ENCODE results near the gene PRXL2C. TPM values are rescaled to one million over a fixed set of nuclear protein-coding genes. Genes with fewer than 3 reads are reported as not detected.
"Not testable (repeated sequence)": the region's sequence is repeated elsewhere in the genome, so short reads cannot be mapped to it uniquely, and the experiment has no call there.

PRXL2C gene
- total RNA-seq, 1 experiment from 2014 or later: 10.5 TPM

GRCh38 chr9:96641514-96641913 lies 13.6 kb downstream of the PRXL2C start:
- Mint-ChIP-seq H3K4me1 (ENCODE audit: low read depth, unreplicated experiment) (no peaks in the 10 kb centered on the region), H3K27me3 (ENCODE audit: unreplicated experiment) (no peaks in the 10 kb centered on the region), H3K36me3 (ENCODE audit: insufficient read depth, unreplicated experiment) (no peaks in the 10 kb centered on the region), H3K4me3 (ENCODE audit: low read depth, unreplicated experiment) (no peak overlapping the region), H3K27ac (ENCODE audit: unreplicated experiment) (no peak overlapping the region), H3K9me3 (ENCODE audit: low read depth, unreplicated experiment) (no peaks in the 10 kb centered on the region)
- CTCF ChIA-PET: no interaction called here
- intact Hi-C loops (cut with micrococcal nuclease; ENCODE audit: unreplicated experiment): no loop called here
- no TSS peak for BruUV-seq (replicated peaks)
- no peak for TF ChIP-seq CTCF (IDR thresholded peaks at IDR 0.05; ENCODE audit: unreplicated experiment)
- DNase-seq: no peak

GRCh38 chr9:96638606-96639364 lies 16.3 kb downstream of the PRXL2C start:
- Mint-ChIP-seq H3K27ac (ENCODE audit: unreplicated experiment) (no peak overlapping the region), H3K9me3 (ENCODE audit: low read depth, unreplicated experiment) (no peaks in the 10 kb centered on the region), H3K4me3 (ENCODE audit: low read depth, unreplicated experiment) (no peak overlapping the region), H3K36me3 (ENCODE audit: insufficient read depth, unreplicated experiment) (no peaks in the 10 kb centered on the region), H3K4me1 (ENCODE audit: low read depth, unreplicated experiment) (no peaks in the 10 kb centered on the region), H3K27me3 (ENCODE audit: unreplicated experiment) (no peaks in the 10 kb centered on the region)
- no TSS peak for BruUV-seq (replicated peaks)
- intact Hi-C loops (cut with micrococcal nuclease; ENCODE audit: unreplicated experiment): no loop called here
- no peak for DNase-seq
- no peak for TF ChIP-seq CTCF (IDR thresholded peaks at IDR 0.05; ENCODE audit: unreplicated experiment)
- CTCF ChIA-PET: no interaction called here

- Mint-ChIP-seq H3K27ac (ENCODE audit: unreplicated experiment) (no peak overlapping the region), H3K4me1 (ENCODE audit: low read depth, unreplicated experiment) (no peaks in the 10 kb centered on the region), H3K36me3 (ENCODE audit: insufficient read depth, unreplicated experiment) (no peaks in the 10 kb centered on the region), H3K9me3 (ENCODE audit: low read depth, unreplicated experiment) (no peaks in the 10 kb centered on the region), H3K4me3 (ENCODE audit: low read depth, unreplicated experiment) (no peak overlapping the region), H3K27me3 (ENCODE audit: unreplicated experiment) (no peaks in the 10 kb centered on the region)
- no peak for TF ChIP-seq CTCF (IDR thresholded peaks at IDR 0.05; ENCODE audit: unreplicated experiment)
- BruUV-seq (replicated peaks): no TSS peak
- DNase-seq: no peak
- intact Hi-C loops (cut with micrococcal nuclease; ENCODE audit: unreplicated experiment): no loop called here
- CTCF ChIA-PET: no interaction called here
These were observed 18.7 kb downstream of the PRXL2C start for GRCh38 chr9:96636368-96636767.

GRCh38 chr9:96633579-96633978 lies 21.5 kb downstream of the PRXL2C start:
- H3K36me3 Mint-ChIP-seq (ENCODE audit: insufficient read depth, unreplicated experiment); CTCF ChIA-PET; BruUV-seq (replicated peaks); H3K4me1 Mint-ChIP-seq (ENCODE audit: low read depth, unreplicated experiment); H3K9me3 Mint-ChIP-seq (ENCODE audit: low read depth, unreplicated experiment); H3K27me3 Mint-ChIP-seq (ENCODE audit: unreplicated experiment); H3K4me3 Mint-ChIP-seq (ENCODE audit: low read depth, unreplicated experiment); DNase-seq; intact Hi-C loops (cut with micrococcal nuclease; ENCODE audit: unreplicated experiment); H3K27ac Mint-ChIP-seq (ENCODE audit: unreplicated experiment): not testable (repeated sequence)

- no TSS peak for BruUV-seq (replicated peaks)
- H3K4me3 Mint-ChIP-seq (ENCODE audit: low read depth, unreplicated experiment): no peak overlapping the region
- peak overlapping the region; percentile 88 for H3K27ac Mint-ChIP-seq (ENCODE audit: unreplicated experiment)
- peaks cover 4% of the 10 kb centered on the region for H3K36me3 Mint-ChIP-seq (ENCODE audit: insufficient read depth, unreplicated experiment)
- CTCF ChIA-PET: no interaction called here
- intact Hi-C loops (cut with micrococcal nuclease; ENCODE audit: unreplicated experiment): loop anchor here (1.0 kb wide), 1 partner anchor 8 kb away; the partner anchor contains the start of gene CDC14B
- DNase-seq: peak; percentile 3
- H3K27me3 Mint-ChIP-seq (ENCODE audit: unreplicated experiment): no peaks in the 10 kb centered on the region
- H3K4me1 Mint-ChIP-seq (ENCODE audit: low read depth, unreplicated experiment): peaks cover 12% of the 10 kb centered on the region
- peaks cover 3% of the 10 kb centered on the region for H3K9me3 Mint-ChIP-seq (ENCODE audit: low read depth, unreplicated experiment)
- TF ChIP-seq CTCF (IDR thresholded peaks at IDR 0.05; ENCODE audit: unreplicated experiment): no peak
These were observed 28.2 kb downstream of the PRXL2C start for GRCh38 chr9:96626912-96627311.

Data from Calu3 (cell line).